Esophagus muscularis mucosa (tissue), 4 donors: Measurements from ENCODE around the gene ZNF638. TPM values are rescaled to one million over a fixed set of nuclear protein-coding genes. Genes with fewer than 3 reads are reported as not detected.

Source experiments
- DNase-seq: peaks from one replicate; pipeline ENCODE4 v3.0.0-alpha.2; 2017; ENCODE audit errors: extremely low spot score
- H3K27ac ChIP-seq, 4 donors: fragments of 200-600 bp; sonication (generic); replicated peaks in 1 of 4; 1 replicate in 3 of 4; 2 replicates in 1 of 4; pipeline ENCODE4 v1.5.1; 2016 to 2019; ENCODE audit warnings: mild to moderate bottlenecking in 1 of 4
- H3K27me3 ChIP-seq, 4 donors: fragments of 200-600 bp; sonication (generic); one replicate each; pipeline versions ENCODE4 v1.5.1 to v1.6.0; 2016 to 2019
- H3K36me3 ChIP-seq, 4 donors: fragments of 200-600 bp; sonication (generic); one replicate each; pipeline ENCODE4 v1.5.1; 2016 to 2019
- H3K4me1 ChIP-seq, 4 donors: fragments of 200-600 bp; sonication (generic); one replicate each; pipeline ENCODE4 v1.5.1; 2016 to 2019
- H3K4me3 ChIP-seq, 4 donors: fragments of 200-600 bp; sonication (generic); 1 replicate in 2 of 4; 2 replicates in 2 of 4; pipeline ENCODE4 v1.5.1; 2016 to 2019; ENCODE audit warnings: mild to moderate bottlenecking in 4 of 4, moderate library complexity in 1 of 4
- H3K9me3 ChIP-seq, 4 donors: fragments of 200-600 bp; sonication (generic); 1 replicate in 3 of 4; 2 replicates in 1 of 4; pipeline ENCODE4 v1.5.1; 2016 to 2019
- EP300 ChIP-seq: sonication (generic); formaldehyde crosslinking; IDR thresholded peaks from one replicate; pipeline ENCODE4 v1.6.1; 2017; ENCODE audit warnings: antibody characterized with exemption
- POLR2A ChIP-seq: fragments of 450-650 bp; IDR thresholded peaks from one replicate; pipeline ENCODE4 v1.6.1; 2017; ENCODE audit warnings: antibody characterized with exemption, moderate library complexity, mild to moderate bottlenecking, low read depth
- POLR2AphosphoS5 ChIP-seq, 2 donors: sonication (generic); formaldehyde crosslinking; IDR thresholded peaks; one replicate each; pipeline ENCODE4 v1.6.1; 2017; ENCODE audit warnings: antibody characterized with exemption in 2 of 2
- WGBS: methylation state at CpG from one replicate; pipeline ENCODE4 v1.1.5; 2018; 5-methylcytosine and 5-hydroxymethylcytosine counted together
- intact Hi-C: fragments of 100-400 bp; cut with DNase I; formaldehyde crosslinking; loops from one replicate; pipeline ENCODE4 v1.15.1; 2023
- total RNA-seq, 4 donors: library from RNA; depleted of rRNA; stranded (reverse); fragments of >200 nt; gene quantifications; one replicate each; pipeline versions ENCODE4 v1.1.0 to v1.2.1, GENCODE V29; 2016
- TF ChIP-seq, protein P1 (sequence below), 3 experiments: fragments of 200-600 bp in 2 of 3; fragments of 450-650 bp in 1 of 3; sonication (generic) in 2 of 3; IDR thresholded peaks; one replicate each; pipeline ENCODE4 v1.5.1; 2017 to 2019; ENCODE audit warnings: antibody characterized with exemption in 3 of 3, mild to moderate bottlenecking in 2 of 3, moderate library complexity in 1 of 3

Gene ZNF638
- total RNA-seq, 4 donors from 2014 or later: 77.1 to 132 (median 86.4) TPM

DNA sequence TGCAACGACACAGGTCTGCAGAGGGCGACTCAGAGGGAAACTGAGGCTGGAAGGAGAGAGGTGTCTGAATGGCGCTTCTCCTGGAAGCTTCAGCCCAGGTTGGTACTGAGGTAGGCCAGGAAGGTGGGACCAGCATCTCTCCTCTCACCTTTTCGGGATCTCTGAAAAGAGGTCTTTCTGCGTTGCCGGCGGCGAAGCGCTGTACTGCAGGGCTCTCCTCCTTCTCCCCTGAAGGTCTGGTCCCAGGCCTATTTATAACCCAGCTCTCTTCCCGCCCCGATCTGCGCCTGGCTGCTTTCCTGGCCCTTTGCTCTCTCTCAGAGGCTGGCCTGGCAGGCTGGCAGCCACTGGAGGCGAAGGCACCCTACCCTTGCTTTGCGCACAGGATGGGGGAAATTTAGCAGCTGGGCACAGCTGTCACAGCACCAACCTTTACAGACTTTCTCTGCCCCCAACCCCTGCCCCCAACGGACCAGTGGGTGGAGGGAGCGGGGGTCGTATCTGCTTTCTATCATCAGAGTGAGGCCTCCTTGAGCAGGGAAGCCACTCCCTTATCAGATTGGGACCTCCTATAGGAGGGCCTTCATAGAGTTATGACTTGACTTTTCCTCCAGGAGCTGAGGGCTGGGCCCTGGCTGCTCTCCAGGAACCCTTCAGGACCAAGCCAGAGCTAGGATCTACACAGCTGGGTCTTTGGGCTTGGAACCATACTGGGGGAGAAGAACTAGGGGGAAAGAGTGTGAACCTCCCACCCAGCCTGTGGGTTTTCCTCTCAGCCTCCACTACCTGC, 122.8 kb downstream of the ZNF638 start:
- Histone ChIP-seq H3K4me3 (peak overlapping the region; percentile 62 to 70 (median 68)), H3K9me3 (no peaks in the 10 kb centered on the region), H3K36me3 (no peaks in the 10 kb centered on the region), H3K27me3 (no peaks in the 10 kb centered on the region), H3K4me1 (peaks cover 80 to 88% (median 83%) of the 10 kb centered on the region in 4 donors), H3K27ac (peak overlapping the region; percentile 82 to 89 (median 85))
- 39% methylated on average over 16 of the region's 17 CpGs for WGBS
- TF ChIP-seq, protein P1, sequence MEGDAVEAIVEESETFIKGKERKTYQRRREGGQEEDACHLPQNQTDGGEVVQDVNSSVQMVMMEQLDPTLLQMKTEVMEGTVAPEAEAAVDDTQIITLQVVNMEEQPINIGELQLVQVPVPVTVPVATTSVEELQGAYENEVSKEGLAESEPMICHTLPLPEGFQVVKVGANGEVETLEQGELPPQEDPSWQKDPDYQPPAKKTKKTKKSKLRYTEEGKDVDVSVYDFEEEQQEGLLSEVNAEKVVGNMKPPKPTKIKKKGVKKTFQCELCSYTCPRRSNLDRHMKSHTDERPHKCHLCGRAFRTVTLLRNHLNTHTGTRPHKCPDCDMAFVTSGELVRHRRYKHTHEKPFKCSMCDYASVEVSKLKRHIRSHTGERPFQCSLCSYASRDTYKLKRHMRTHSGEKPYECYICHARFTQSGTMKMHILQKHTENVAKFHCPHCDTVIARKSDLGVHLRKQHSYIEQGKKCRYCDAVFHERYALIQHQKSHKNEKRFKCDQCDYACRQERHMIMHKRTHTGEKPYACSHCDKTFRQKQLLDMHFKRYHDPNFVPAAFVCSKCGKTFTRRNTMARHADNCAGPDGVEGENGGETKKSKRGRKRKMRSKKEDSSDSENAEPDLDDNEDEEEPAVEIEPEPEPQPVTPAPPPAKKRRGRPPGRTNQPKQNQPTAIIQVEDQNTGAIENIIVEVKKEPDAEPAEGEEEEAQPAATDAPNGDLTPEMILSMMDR (IDR thresholded peaks at IDR 0.05): peak in 2 of 3 experiments; percentile 16 to 39
- TF ChIP-seq EP300 (no peak), POLR2AphosphoS5 (IDR thresholded peaks at IDR 0.05) (peak; percentile 75 to 76), POLR2A (no peak)
- intact Hi-C loops: no loop called here
- DNase-seq: peak; percentile 86

DNA sequence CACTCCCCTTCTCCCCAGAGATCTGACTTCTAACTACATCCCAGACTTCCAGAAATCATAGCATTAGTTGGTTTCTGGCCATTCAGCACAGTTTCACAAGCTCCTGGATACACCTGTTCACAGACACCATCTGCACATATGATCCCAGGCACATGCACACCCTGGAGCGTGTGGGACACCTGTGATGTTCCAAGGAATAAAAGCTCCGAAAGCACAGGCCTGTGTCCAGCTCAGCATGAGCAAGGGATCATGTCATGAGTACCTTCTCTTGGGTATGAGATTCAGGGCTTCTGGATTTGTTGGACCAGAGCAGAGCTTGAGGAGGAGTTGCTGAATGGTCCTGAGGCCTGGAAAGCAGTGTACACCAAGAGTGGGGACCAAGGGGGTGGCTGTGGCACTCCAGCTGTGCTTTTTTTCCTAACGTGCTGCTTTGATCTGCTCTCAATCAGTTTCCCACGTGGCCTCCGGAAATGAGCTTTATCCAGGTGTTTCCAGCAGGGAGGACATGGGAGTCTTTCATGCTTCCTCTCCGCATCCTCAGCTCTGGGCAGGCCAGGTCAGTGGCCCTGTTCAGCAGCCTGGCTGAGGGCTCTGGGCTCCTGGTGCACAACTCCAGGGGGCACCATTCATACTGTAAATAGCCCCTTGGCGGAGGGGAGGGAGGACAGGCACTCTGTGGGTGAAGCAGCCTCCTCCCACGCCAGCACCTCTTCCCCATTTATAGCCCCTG, 123.6 kb downstream of the ZNF638 start:
- H3K9me3 ChIP-seq: no peaks in the 10 kb centered on the region
- peak overlapping the region; percentile 82 to 89 (median 85) for H3K27ac ChIP-seq
- H3K36me3 ChIP-seq: no peaks in the 10 kb centered on the region
- H3K4me1 ChIP-seq: peaks cover 88 to 95% (median 90%) of the 10 kb centered on the region in 4 donors
- TF ChIP-seq POLR2AphosphoS5 (IDR thresholded peaks at IDR 0.05): no peak
- no peak for TF ChIP-seq POLR2A
- TF ChIP-seq, protein P1 (IDR thresholded peaks at IDR 0.05): no peak
- no peak for TF ChIP-seq EP300
- peak overlapping the region in 3 of 4 donors; percentile 62 to 70 (median 65) for H3K4me3 ChIP-seq
- no peaks in the 10 kb centered on the region for H3K27me3 ChIP-seq
- intact Hi-C loops: no loop called here
- peak; percentile 81 for DNase-seq
- 55% methylated on average over 6 of the region's 8 CpGs for WGBS

DNA sequence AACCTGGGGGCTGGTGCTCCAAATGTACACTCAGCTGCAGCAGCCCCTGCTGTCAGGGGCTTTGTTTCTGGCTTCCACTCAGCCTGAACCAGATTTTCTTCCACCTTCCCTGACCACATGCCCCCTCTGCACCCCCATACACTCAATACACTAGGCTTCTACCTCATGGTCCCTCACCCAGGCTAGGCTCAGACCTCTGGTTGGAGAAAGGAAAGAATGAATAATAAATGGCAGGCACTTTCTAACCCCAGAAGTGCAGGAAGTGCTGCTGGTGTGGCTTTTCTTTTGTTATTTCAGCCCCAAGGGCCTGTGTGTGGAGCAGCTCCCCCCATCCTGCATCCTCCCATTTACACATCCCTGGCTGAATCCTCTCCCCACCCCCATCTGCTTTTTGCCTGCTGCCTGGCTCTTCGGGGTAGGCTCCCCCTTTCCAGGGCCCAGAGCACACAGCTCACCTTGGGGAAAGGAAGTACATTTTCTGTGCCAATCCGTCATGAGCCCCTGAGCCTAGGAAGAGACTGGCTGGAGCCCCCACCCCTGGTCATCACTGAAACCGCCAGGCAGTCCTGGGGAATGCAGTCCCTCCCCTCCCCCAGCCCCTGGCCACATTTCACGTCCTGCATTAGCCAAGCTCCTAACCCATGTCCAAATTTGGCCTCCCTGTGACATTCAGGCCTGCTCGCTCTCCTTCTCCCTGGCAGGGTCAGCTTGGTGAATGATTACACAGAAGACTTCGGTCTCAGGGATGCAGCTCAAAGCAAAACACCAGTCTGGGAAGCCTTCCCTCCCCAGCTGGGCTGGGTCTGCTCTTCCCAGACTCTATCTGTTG, 124.4 kb downstream of the ZNF638 start:
- WGBS: 34% methylated on average over 6 of the region's 6 CpGs
- peak; percentile 89 for DNase-seq
- Histone ChIP-seq H3K4me1 (peaks cover 91 to 98% (median 97%) of the 10 kb centered on the region in 4 donors), H3K27ac (peak overlapping the region; percentile 82 to 89 (median 85)), H3K4me3 (peak overlapping the region in 1 of 4 donors; percentile 0), H3K27me3 (no peaks in the 10 kb centered on the region), H3K36me3 (no peaks in the 10 kb centered on the region), H3K9me3 (no peaks in the 10 kb centered on the region)
- intact Hi-C loops: no loop called here
- peak in 1 of 2 donors; percentile 36 for TF ChIP-seq POLR2AphosphoS5 (IDR thresholded peaks at IDR 0.05)
- TF ChIP-seq EP300: no peak

DNA sequence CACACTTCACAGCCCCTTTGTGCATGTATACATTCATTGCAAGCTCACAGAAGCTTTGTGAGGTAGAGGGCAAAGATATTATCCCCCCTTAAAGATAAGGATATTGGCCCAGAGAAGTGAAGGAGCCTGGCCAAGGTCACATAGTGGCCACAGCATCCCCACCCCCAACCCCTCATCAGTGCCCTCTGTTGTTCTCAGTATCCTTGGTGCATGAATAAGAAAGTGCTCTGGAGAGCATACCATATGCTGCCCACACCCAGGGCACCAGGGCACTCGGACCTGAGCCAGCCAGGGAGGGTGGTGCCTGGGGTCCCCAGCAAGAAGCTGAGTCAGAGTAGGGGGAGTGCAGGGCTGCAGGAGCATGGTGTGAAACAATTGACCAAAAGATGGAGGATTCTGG, 125.0 kb downstream of the ZNF638 start:
- no peaks in the 10 kb centered on the region for H3K36me3 ChIP-seq
- no peak for DNase-seq
- intact Hi-C loops: no loop called here
- no peaks in the 10 kb centered on the region for H3K27me3 ChIP-seq
- H3K9me3 ChIP-seq: no peaks in the 10 kb centered on the region
- H3K27ac ChIP-seq: peak overlapping the region; percentile 82 to 89 (median 85)
- H3K4me3 ChIP-seq: no peak overlapping the region
- 57% methylated on average over 1 of the region's 1 CpG for WGBS
- TF ChIP-seq EP300: no peak
- TF ChIP-seq POLR2AphosphoS5 (IDR thresholded peaks at IDR 0.05): no peak
- TF ChIP-seq, protein P1 (IDR thresholded peaks at IDR 0.05): no peak
- no peak for TF ChIP-seq POLR2A
- peaks cover 91 to 100% (median 94%) of the 10 kb centered on the region in 4 donors for H3K4me1 ChIP-seq
